Common myeloid progenitor, CD34-positive (primary cell): ENCODE data around the gene FAM107A.

Experiments used
- CTCF ChIA-PET: fragments of 350-600 bp; sonication (Branson Sonifier 250); formaldehyde crosslinking; loops from one replicate; lab custom pipeline; 2021; ENCODE audit warnings: antibody characterized with exemption; lab: Charles Lee
- POLR2A ChIA-PET: fragments of 350-600 bp; sonication (Branson Sonifier 250); formaldehyde crosslinking; loops from one replicate; lab custom pipeline; 2021; ENCODE audit warnings: antibody characterized with exemption; lab: Charles Lee
- DNase-seq, 3 donors: peaks; one replicate each; pipeline versions ENCODE4 v3.0.0 to v3.0.0-alpha.2; 2013
- H3K27ac ChIP-seq, 2 experiments: 1 replicate in 1 of 2; 2 replicates in 1 of 2; pipeline ENCODE4 v1.7.0; 2013; ENCODE audit warnings: inconsistent platforms in 2 of 2, low read length in 2 of 2, mild to moderate bottlenecking in 2 of 2, low read depth in 1 of 2, moderate library complexity in 1 of 2; ENCODE audit not compliant: severe bottlenecking in 2 of 2, insufficient read depth in 1 of 2, poor library complexity in 1 of 2
- H3K27me3 ChIP-seq, 5 experiments: replicated peaks in 2 of 5; 1 replicate in 3 of 5; 2 replicates in 2 of 5; pipeline versions ENCODE4 v1.6.1 to v1.7.0; 2013; ENCODE audit warnings: low read length in 4 of 5, mild to moderate bottlenecking in 2 of 5, moderate library complexity in 2 of 5, inconsistent platforms in 1 of 5; ENCODE audit not compliant: insufficient read depth in 5 of 5, control insufficient read depth in 4 of 5
- H3K36me3 ChIP-seq, 4 experiments: 1 replicate in 2 of 4; 2 replicates in 2 of 4; pipeline versions ENCODE4 v1.6.1 to v1.7.0; 2013; ENCODE audit warnings: low read length in 3 of 4, control low read depth in 1 of 4, mild to moderate bottlenecking in 1 of 4; ENCODE audit not compliant: control insufficient read depth in 4 of 4, insufficient read depth in 4 of 4
- H3K4me1 ChIP-seq, 4 experiments: 1 replicate in 3 of 4; 2 replicates in 1 of 4; pipeline versions ENCODE4 v1.6.1 to v1.7.1; 2013; ENCODE audit warnings: low read length in 3 of 4, mild to moderate bottlenecking in 3 of 4, control low read depth in 1 of 4, inconsistent platforms in 1 of 4, moderate library complexity in 1 of 4; ENCODE audit not compliant: control insufficient read depth in 4 of 4, insufficient read depth in 4 of 4; ENCODE audit errors: control extremely low read depth in 1 of 4
- H3K4me3 ChIP-seq, 7 experiments: 1 replicate in 4 of 7; 2 replicates in 3 of 7; pipeline versions ENCODE4 v1.5.1 to v1.7.0; 2013; ENCODE audit warnings: mild to moderate bottlenecking in 7 of 7, low read length in 6 of 7, moderate library complexity in 6 of 7, inconsistent platforms in 2 of 7, low read depth in 2 of 7, control low read depth in 1 of 7; ENCODE audit not compliant: insufficient read depth in 4 of 7, control insufficient read depth in 1 of 7; ENCODE audit errors: extremely low read depth in 1 of 7
- H3K9me3 ChIP-seq, 5 experiments: 1 replicate in 4 of 5; 2 replicates in 1 of 5; pipeline versions ENCODE4 v1.6.1 to v1.7.1; 2013; ENCODE audit warnings: low read length in 4 of 5, mild to moderate bottlenecking in 2 of 5, inconsistent platforms in 1 of 5, low read depth in 1 of 5, moderate library complexity in 1 of 5; ENCODE audit not compliant: control insufficient read depth in 4 of 5, insufficient read depth in 2 of 5; ENCODE audit errors: control extremely low read depth in 1 of 5
- WGBS: methylation state at CpG from one replicate; pipeline ENCODE4 v1.1.5; 2013; ENCODE audit not compliant: insufficient coverage; 5-methylcytosine and 5-hydroxymethylcytosine counted together

Gene FAM107A

DNA sequence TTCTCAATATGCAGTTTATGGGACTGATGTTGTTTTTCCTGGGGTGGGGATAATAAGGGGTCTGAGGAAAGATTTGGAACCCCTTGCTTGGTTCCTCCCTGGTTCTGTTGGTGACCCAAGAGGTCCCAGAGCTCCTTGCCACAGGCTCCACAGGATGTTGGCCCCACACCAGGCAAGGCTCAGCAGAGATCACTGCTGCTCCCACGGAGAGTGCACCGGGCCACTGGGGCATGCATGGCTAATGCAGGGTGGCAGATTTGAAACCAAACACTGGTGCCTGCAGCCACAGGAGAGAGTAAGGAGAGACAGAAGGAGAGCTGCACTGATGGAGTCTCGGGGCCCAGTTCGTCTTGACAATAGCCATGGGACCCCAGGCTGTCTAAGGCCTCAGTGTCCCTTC, 2.5 kb downstream of the FAM107A start:
- peaks cover 0 to 10% (median 3%) of the 10 kb centered on the region in 5 experiments for H3K27me3 ChIP-seq
- H3K9me3 ChIP-seq: peaks cover 0 to 2% (median 0%) of the 10 kb centered on the region in 5 experiments
- DNase-seq: no peak
- no peaks in the 10 kb centered on the region for H3K4me1 ChIP-seq
- H3K36me3 ChIP-seq: no peaks in the 10 kb centered on the region
- no peak overlapping the region for H3K27ac ChIP-seq
- ChIA-PET CTCF (interaction anchor here (1.2 to 17.5 kb wide), 2 partner anchors 10 to 56 kb away, joined by 3 to 239 read pairs; no protein-coding TSS in a partner anchor), POLR2A (no interaction called here)
- no peak overlapping the region for H3K4me3 ChIP-seq
- WGBS: 97% methylated on average over 4 of the region's 4 CpGs

DNA sequence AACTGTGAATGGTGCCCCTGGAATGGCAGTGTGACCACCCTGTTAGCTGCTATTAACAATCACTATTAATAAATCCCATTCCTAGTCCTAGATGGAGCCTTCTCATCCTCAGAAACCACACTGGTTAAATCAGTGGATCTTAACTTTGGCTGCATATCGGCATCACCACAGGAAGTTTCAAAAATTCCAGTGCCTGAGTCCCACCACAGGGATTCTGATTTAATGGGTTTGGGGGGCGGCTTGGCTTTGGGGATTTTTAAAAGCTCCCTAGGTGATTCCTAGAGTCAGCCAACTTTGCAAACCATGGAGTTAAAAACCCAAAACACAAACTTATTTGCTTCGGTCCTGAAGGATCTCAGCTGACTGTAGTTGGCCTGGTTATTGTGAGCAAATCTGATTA, 3.1 kb downstream of the FAM107A start:
- Histone ChIP-seq H3K4me3 (no peak overlapping the region), H3K27ac (no peak overlapping the region), H3K27me3 (peaks cover 0 to 10% (median 3%) of the 10 kb centered on the region in 5 experiments), H3K9me3 (peaks cover 0 to 2% (median 0%) of the 10 kb centered on the region in 5 experiments), H3K36me3 (no peaks in the 10 kb centered on the region), H3K4me1 (no peaks in the 10 kb centered on the region)
- CTCF ChIA-PET: interaction anchor here (0.6 to 17.5 kb wide), 2 partner anchors 40 to 57 kb away, joined by 4 to 239 read pairs; no protein-coding TSS in a partner anchor
- POLR2A ChIA-PET: no interaction called here
- WGBS: 94% methylated on average over 2 of the region's 3 CpGs
- DNase-seq: no peak

DNA sequence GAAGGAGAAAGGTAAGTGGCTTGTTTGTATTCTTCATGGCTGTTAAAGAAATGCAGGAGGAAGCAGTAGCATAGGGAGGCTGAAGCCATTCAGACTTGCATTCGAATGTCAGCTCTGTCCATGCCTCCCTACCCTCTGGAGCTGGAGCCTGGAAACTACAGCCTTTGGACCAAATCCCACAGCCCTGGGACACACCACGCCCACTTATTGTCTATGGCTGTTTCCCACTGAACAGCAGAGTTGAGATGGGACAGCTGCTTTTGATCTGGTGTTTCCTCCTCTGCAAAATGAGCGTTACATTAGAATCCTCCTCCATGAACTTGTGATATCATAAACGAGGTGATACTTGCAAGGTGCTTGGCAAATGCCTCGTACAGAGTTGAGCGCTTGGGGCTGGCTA, 3.6 kb downstream of the FAM107A start:
- no peaks in the 10 kb centered on the region for H3K36me3 ChIP-seq
- DNase-seq: no peak
- no peaks in the 10 kb centered on the region for H3K4me1 ChIP-seq
- ChIA-PET POLR2A (no interaction called here), CTCF (interaction anchor here (0.6 to 17.5 kb wide), 3 partner anchors 39 to 254 kb away, joined by 3 to 239 read pairs (median 4); no protein-coding TSS in a partner anchor)
- H3K4me3 ChIP-seq: no peak overlapping the region
- WGBS: 98% methylated on average over 6 of the region's 6 CpGs
- H3K9me3 ChIP-seq: peaks cover 0 to 2% (median 0%) of the 10 kb centered on the region in 5 experiments
- H3K27me3 ChIP-seq: peaks cover 0 to 10% (median 3%) of the 10 kb centered on the region in 5 experiments
- H3K27ac ChIP-seq: no peak overlapping the region

DNA sequence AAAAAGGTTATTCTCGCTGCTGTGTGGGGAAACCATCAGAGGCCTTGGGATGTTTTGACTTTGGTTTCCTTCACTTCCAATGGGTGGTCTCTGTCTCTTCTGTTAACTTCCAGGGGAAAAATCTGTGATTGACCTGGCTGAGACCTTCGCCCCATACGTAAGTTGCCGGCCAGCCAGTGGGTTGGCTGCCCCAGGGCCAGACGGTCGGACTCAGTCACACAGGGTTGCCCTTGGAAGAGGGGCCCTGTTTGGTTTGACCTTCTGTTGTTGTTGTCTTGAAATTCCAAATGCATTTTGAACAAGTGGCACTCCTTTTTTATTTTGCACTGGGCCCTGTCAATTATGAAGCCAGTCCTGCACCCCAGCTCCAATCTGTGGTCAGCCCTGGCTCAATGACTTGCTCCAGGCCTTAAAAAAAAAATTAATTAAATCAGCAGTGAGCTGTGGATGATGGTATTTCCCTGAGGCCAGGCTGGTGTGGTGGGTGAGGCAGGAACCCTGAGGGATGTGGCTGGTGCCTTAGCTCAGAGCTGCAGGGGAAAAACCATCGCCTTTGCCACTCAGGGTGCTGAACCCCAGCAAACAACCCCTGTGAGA, 4.5 kb downstream of the FAM107A start:
- DNase-seq: no peak
- peaks cover 0 to 10% (median 3%) of the 10 kb centered on the region in 5 experiments for H3K27me3 ChIP-seq
- WGBS: 98% methylated on average over 7 of the region's 7 CpGs
- H3K36me3 ChIP-seq: no peaks in the 10 kb centered on the region
- H3K4me1 ChIP-seq: no peaks in the 10 kb centered on the region
- ChIA-PET POLR2A (no interaction called here), CTCF (interaction anchor here (0.9 to 17.5 kb wide), 3 partner anchors 12 to 255 kb away, joined by 3 to 239 read pairs (median 4); no protein-coding TSS in a partner anchor)
- H3K4me3 ChIP-seq: no peak overlapping the region
- H3K27ac ChIP-seq: no peak overlapping the region
- H3K9me3 ChIP-seq: peaks cover 0 to 2% (median 0%) of the 10 kb centered on the region in 5 experiments

DNA sequence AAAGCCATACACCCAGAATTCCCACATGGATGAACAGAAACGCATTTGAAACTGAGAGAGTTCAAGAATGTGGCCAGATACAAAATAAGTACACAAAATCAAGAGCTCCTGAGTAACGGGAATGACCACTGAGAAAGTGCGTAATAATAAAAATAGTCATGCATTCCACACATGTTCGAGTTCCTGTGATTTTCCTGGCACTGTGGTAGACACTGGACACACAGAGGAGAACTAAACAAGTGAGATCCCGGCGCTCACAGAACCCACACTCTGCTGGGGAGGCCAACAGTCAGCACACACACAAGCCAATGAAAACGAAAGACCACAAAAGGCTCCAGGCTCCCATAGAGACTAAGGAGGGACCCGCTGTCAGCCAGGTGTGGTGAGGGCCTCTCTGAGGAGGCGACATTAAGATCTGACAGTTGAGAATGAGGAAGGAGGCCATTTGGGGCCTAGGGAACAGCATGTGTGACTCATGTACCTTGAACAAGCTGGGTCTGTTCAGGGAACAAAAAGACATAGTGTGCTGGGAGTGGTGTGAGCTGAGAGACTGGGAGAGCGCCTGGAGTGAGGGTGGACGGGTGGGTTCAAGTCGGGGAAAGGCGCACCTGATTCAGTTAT, 5.1 kb downstream of the FAM107A start:
- Histone ChIP-seq H3K9me3 (peaks cover 0 to 2% (median 0%) of the 10 kb centered on the region in 5 experiments), H3K27me3 (peaks cover 0 to 6% (median 3%) of the 10 kb centered on the region in 5 experiments), H3K4me1 (no peaks in the 10 kb centered on the region), H3K4me3 (no peak overlapping the region), H3K27ac (no peak overlapping the region), H3K36me3 (no peaks in the 10 kb centered on the region)
- ChIA-PET POLR2A (no interaction called here), CTCF (interaction anchor here (0.6 to 17.5 kb wide), 5 partner anchors 12 to 149 kb away, joined by 3 to 239 read pairs (median 3); no protein-coding TSS in a partner anchor)
- DNase-seq: no peak
- 91% methylated on average over 13 of the region's 13 CpGs for WGBS

DNA sequence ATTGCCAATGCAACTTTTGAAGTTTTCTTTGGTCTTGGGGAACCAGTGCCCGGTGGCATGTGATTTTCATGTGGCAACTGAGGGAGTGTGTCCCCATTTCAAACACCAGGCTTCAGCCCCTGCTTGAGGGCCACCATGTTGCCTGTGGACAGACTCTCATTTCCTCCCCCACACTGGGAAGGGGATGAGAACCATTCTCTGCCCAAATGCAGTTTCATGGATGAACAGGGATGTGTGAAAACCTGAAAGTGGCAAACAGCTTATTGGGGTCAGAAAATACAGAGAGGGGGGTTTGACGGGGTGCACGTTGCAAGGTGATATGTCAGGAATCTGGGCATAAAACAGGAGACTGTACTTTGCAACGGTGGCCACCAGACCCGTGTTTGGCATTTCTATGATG, 6.3 kb downstream of the FAM107A start:
- Histone ChIP-seq H3K9me3 (peaks cover 0 to 2% (median 0%) of the 10 kb centered on the region in 5 experiments), H3K36me3 (no peaks in the 10 kb centered on the region), H3K27ac (no peak overlapping the region), H3K27me3 (no peaks in the 10 kb centered on the region), H3K4me3 (no peak overlapping the region), H3K4me1 (no peaks in the 10 kb centered on the region)
- POLR2A ChIA-PET: no interaction called here
- DNase-seq: no peak
- 98% methylated on average over 5 of the region's 5 CpGs for WGBS
- CTCF ChIA-PET: interaction anchor here (0.6 to 17.5 kb wide), 5 partner anchors 10 to 98 kb away, joined by 3 to 239 read pairs (median 3); no protein-coding TSS in a partner anchor
